ENCODE results near the gene ATRNL1.
"Not testable (repeated sequence)": the region's sequence is repeated elsewhere in the genome, so short reads cannot be mapped to it uniquely, and the experiment has no call there.

- TF ChIP-seq, protein P1, sequence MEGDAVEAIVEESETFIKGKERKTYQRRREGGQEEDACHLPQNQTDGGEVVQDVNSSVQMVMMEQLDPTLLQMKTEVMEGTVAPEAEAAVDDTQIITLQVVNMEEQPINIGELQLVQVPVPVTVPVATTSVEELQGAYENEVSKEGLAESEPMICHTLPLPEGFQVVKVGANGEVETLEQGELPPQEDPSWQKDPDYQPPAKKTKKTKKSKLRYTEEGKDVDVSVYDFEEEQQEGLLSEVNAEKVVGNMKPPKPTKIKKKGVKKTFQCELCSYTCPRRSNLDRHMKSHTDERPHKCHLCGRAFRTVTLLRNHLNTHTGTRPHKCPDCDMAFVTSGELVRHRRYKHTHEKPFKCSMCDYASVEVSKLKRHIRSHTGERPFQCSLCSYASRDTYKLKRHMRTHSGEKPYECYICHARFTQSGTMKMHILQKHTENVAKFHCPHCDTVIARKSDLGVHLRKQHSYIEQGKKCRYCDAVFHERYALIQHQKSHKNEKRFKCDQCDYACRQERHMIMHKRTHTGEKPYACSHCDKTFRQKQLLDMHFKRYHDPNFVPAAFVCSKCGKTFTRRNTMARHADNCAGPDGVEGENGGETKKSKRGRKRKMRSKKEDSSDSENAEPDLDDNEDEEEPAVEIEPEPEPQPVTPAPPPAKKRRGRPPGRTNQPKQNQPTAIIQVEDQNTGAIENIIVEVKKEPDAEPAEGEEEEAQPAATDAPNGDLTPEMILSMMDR (IDR thresholded peaks at IDR 0.05 in 8 of 11, conservative IDR thresholded peaks at IDR 0.05 in 3 of 11) = not testable (repeated sequence)
- not testable (repeated sequence) for TF ChIP-seq POLR2A (IDR thresholded peaks at IDR 0.05)
Observed at GRCh38 chr10:115758488-115758887, 665.3 kb downstream of the ATRNL1 start.
